Non-pigmented ciliary epithelial cell (primary cell): Measurements from ENCODE around the gene CTNNA3.

Experiments used
- DNase-seq: peaks from one replicate; pipeline ENCODE4 v3.0.0-alpha.2; 2010; ENCODE audit warnings: low read depth

Gene CTNNA3

GRCh38 chr10:66860376-66860945 lies 835.5 kb downstream of the CTNNA3 start:
- no peak for DNase-seq

DNA sequence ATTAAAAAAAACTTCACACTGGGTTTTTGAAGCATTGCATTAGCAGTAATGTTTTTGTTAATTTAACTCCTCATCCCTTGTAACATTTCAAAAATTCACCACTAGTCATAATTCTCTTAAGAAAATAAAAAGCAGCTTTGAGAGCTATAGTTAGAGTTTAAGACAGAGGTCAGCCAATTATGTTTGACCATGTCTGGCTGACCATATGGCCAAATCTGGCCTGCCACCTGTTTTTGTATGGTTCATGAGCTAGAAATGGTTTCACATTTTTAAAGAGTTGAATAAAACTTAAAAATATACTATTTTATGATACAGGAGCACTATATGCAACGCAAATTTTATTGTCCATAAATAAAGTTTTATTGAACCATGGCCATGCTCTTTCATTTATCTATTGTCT lies 843.2 kb downstream of the CTNNA3 start:
- no peak for DNase-seq

GRCh38 chr10:66848856-66849255 lies 847.1 kb downstream of the CTNNA3 start:
- DNase-seq: no peak

DNA sequence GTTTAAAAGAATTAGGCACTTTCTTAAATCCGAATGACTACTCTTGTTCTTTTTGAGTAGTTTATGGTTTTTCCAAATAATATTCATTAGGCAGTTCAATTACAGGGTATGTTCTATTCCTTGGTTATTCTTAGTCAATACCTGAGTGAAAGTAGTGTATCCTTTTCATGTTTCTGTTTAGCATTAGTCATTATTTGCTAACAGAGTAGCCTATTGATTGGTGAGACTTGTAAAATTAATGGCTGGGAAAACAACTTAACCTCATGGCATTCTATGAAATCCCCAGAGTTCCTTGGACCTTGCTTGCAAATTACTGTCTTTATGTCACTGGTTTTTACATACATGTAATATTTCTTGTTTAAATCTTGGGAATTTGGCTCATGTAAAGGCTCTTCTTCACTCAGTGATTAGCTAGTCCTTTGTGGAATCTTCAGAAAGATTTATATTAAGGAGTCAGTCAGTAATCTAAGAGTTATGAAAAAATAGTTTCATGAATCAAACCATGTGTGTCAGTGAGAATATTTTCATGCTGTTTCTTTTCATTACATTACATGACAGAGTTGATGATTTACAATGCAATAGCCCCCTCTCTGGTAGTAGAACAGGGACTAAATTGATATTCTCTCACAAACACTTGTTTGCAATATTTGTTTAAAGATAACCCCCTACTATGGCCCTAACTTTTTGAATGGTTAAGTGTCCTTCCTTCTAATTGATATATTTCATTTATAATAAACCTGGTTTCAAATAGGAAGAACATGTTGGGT lies 851.6 kb downstream of the CTNNA3 start:
- no peak for DNase-seq

GRCh38 chr10:66843396-66843795 lies 852.6 kb downstream of the CTNNA3 start:
- DNase-seq: no peak

GRCh38 chr10:66842867-66843266 lies 853.1 kb downstream of the CTNNA3 start:
- no peak for DNase-seq

GRCh38 chr10:66842371-66842770 lies 853.6 kb downstream of the CTNNA3 start:
- DNase-seq: no peak

DNA sequence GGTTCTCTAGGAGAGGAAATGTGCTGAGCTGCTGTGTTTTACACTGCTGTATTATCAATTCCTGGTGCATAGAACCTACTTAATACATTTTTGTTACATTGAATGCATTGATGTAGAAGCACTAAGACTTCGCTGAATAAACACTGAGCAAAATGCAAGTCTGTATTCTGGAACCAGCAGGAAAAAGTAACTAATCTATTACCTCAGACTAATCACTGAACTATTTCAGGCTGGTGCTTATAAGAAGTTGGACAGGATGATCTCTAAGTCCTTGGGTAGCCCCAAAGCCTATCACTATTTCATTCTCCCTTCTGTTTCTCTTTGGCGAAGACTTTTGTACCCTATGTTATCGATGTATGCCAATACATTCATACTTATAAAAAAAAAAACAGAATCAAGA lies 857.3 kb downstream of the CTNNA3 start:
- DNase-seq: no peak

DNA sequence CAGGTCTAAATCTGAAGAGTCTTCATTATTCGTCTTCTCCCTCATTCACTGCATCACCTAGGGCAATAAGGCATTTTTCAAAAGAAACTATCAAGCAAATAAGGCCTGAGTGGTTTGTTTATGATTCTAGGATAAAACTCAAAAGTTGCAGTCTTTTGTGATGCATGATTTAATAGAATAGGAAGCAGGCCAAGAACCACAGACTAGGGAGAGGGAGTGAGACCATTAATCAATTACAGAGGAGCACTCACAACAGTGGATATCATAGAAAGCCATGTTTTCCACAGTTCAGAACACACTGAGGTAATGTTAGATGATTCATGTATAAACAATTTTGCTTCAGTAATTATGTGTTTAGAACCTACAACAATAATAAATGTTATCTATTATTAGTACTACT lies 858.0 kb downstream of the CTNNA3 start:
- DNase-seq: no peak

- no peak for DNase-seq
These were observed 858.7 kb downstream of the CTNNA3 start for GRCh38 chr10:66837335-66837734.

GRCh38 chr10:66836771-66837170 lies 859.2 kb downstream of the CTNNA3 start:
- no peak for DNase-seq

DNA sequence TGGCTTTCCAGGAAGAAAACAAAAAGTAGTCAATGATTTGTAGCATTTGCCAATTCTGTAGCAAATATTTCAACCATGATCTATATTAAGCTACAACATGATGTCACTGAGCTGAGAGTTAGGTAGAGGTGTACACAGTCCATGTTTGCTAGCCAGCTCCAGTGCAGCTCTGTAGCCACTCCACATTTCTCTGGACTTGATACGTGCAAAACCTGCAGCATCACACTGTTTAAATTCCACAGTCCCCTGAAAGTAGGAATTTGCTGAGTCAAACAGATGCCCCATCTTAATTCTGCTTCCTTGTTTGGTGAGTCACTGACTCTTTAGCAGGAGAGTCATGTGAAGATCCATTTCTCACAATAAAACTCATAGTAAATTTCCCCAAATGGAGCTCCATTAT lies 859.9 kb downstream of the CTNNA3 start:
- DNase-seq: peak; percentile 61

DNA sequence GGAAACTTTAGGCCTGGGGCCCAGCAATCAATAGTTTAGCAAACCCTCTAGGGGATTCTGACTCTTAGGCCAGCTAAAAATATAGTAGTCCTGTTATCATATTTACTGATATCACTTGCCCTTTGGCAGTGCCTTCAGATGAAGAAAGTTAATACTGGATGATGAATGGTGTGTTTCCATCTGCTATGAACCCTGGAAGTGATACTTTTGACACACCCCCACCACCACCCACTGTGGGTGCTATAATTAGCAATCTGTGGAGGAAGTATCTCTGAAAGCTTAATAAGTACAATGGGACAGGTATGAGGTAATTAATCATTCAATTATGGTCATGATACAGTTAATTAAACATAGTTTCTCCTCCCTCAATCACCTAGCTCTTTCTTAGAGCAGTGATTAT lies 860.6 kb downstream of the CTNNA3 start:
- no peak for DNase-seq

GRCh38 chr10:66834802-66835201 lies 861.2 kb downstream of the CTNNA3 start:
- no peak for DNase-seq

- DNase-seq: no peak
These were observed 862.1 kb downstream of the CTNNA3 start for GRCh38 chr10:66833861-66834260.

GRCh38 chr10:66832781-66833422 lies 863.1 kb downstream of the CTNNA3 start:
- DNase-seq: no peak

DNA sequence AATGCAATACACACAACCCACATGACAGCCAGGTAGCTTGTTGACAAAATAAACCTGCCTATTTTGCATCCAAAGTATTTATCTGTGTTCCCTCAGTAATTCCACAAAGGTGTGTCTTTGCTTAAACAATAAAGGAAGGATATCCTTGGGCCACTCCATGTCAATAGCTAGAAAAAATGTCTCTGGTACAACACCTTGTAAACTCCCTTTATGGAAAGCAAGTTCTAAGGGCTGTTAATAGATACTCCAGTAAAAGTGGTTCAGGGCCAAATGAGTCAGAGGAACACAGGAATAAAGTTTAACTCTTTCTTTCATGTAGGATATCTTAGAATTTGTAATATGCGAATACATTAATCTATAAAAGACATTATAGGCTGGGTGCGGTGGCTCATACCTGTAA lies 867.0 kb downstream of the CTNNA3 start:
- DNase-seq: no peak

- DNase-seq: no peak
These were observed 868.6 kb downstream of the CTNNA3 start for GRCh38 chr10:66827353-66827752.

DNA sequence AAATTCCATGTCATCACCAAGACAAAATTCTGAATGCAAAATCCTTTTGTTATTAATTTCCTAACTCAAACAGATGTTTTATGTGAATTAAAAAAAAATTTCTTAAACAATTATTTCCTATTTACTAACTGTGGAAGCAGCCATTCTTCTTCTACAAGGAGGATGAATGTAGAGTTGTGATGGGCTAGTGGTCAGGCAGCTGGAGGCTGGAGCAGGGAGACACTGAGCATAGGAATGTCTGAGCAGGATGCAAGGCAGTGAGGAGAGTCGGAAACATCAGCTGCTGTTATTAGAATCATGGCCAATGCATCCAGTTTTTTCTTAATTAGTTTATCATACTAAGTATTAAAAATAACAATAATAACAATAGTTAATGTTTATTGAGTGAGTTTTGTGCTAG lies 872.7 kb downstream of the CTNNA3 start:
- DNase-seq: no peak

DNA sequence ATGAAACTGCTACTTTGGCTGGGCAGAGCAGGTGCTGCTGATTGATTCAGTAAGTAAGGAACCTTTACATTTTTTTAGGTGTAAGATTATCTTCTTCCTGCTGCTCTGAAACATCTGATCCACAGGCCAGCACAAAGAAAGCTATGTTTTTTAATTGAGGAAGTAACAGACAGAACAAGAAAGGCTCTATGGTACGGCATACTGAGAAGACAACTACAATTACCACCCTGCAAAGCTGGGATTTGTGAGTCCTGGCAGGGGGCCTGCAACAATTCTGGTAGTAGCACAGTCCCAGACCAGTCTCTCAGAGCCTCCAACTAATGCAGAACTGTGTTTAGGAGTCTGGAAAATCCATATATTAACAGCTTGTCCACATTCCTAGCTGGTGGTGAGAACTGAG lies 873.2 kb downstream of the CTNNA3 start:
- DNase-seq: no peak

DNA sequence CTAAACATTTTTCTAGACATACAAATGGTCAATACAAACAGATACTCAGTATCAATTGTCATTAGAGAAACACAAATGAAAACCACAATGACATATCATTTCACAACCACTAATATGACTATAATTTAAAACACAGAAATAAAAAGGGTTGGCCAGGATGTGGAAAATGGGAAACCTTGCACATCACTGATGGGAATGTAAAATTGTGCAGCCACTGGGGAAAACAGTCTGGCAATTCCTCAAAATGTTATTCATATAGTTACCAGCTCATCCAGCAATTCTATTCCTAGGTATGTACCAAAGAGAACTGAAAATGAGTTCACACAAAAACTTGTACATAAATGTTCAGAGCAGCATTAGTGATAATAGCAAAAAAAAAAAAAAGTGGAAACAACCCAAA lies 876.3 kb downstream of the CTNNA3 start:
- no peak for DNase-seq

- no peak for DNase-seq
These were observed 882.9 kb downstream of the CTNNA3 start for GRCh38 chr10:66813122-66813521.

GRCh38 chr10:66811211-66811610 lies 884.8 kb downstream of the CTNNA3 start:
- no peak for DNase-seq

GRCh38 chr10:66809402-66809801 lies 886.6 kb downstream of the CTNNA3 start:
- no peak for DNase-seq
